GM12873 (cell line): ENCODE results near the gene FGF9.

Source experiments
- CTCF ChIP-seq: IDR thresholded peaks from 2 replicates; pipeline ENCODE4 v1.5.1; 2012; ENCODE audit warnings: low read depth, mild to moderate bottlenecking, moderate library complexity, low read length, control low read depth; ENCODE audit not compliant: insufficient read depth; ENCODE audit errors: missing control alignments

FGF9 gene

GRCh38 chr13:21670883-21671619 lies at the start of gene FGF9:
FGF9 (plus strand) TSS chr13:21671073; CDS start chr13:21671913, 840 bp downstream.
- peak; percentile 19 for TF ChIP-seq CTCF

- TF ChIP-seq CTCF = peak; percentile 61
Observed at GRCh38 chr13:21625366-21625765, 45.5 kb upstream of the FGF9 start.

- TF ChIP-seq CTCF = no peak
Observed at GRCh38 chr13:21632196-21632595, 38.7 kb upstream of the FGF9 start.

GRCh38 chr13:21636656-21637055 lies 34.2 kb upstream of the FGF9 start:
- no peak for TF ChIP-seq CTCF

GRCh38 chr13:21637296-21637695 lies 33.6 kb upstream of the FGF9 start:
- no peak for TF ChIP-seq CTCF

GRCh38 chr13:21638319-21639282 lies 32.3 kb upstream of the FGF9 start:
- TF ChIP-seq CTCF = peak; percentile 67

GRCh38 chr13:21639561-21639960 lies 31.3 kb upstream of the FGF9 start:
- no peak for TF ChIP-seq CTCF
